ENCODE data around the gene PAPOLA.

The PAPOLA gene

GRCh38 chr14:96584199-96584906, 82.2 kb downstream of the PAPOLA start:
- no peak for FAIRE-seq
- peak; percentile 87 for TF ChIP-seq CTCF (IDR thresholded peaks at IDR 0.05; ENCODE audit: insufficient read depth, missing control alignments)

GRCh38 chr14:96584907-96585671, 82.9 kb downstream of the PAPOLA start:
- FAIRE-seq, result no peak
- DNase-seq (ENCODE audit: insufficient read length, low spot score), result no peak
- no peak for TF ChIP-seq CTCF (IDR thresholded peaks at IDR 0.05; ENCODE audit: insufficient read depth, missing control alignments)

More at GRCh38 chr14:96584199-96584906, 82.2 kb downstream of the PAPOLA start:
- peak; percentile 68 for DNase-seq (ENCODE audit: insufficient read length, low spot score)

- no peak for TF ChIP-seq CTCF (IDR thresholded peaks at IDR 0.05; ENCODE audit: insufficient read depth, missing control alignments)
- DNase-seq (ENCODE audit: insufficient read length, low spot score) (no peak), FAIRE-seq (no peak)
These were observed 83.5 kb downstream of the PAPOLA start for GRCh38 chr14:96585672-96586013.

GRCh38 chr14:96586056-96586455, 83.9 kb downstream of the PAPOLA start:
- FAIRE-seq (no peak), DNase-seq (ENCODE audit: insufficient read length, low spot score) (no peak)
- TF ChIP-seq CTCF (IDR thresholded peaks at IDR 0.05; ENCODE audit: insufficient read depth, missing control alignments), result no peak

GRCh38 chr14:96586921-96587822, 85.0 kb downstream of the PAPOLA start:
- no peak for TF ChIP-seq CTCF (IDR thresholded peaks at IDR 0.05; ENCODE audit: insufficient read depth, missing control alignments)
- no peak for FAIRE-seq
- DNase-seq (ENCODE audit: insufficient read length, low spot score), result no peak

GRCh38 chr14:96587823-96588385, 85.7 kb downstream of the PAPOLA start:
- TF ChIP-seq CTCF (IDR thresholded peaks at IDR 0.05; ENCODE audit: insufficient read depth, missing control alignments), result no peak
- DNase-seq (ENCODE audit: insufficient read length, low spot score), result no peak
- FAIRE-seq, result no peak
